Mesenteric fat pad (tissue), 1 donor: Measurements from ENCODE around the gene EIF4E. TPM values are rescaled to one million over a fixed set of nuclear protein-coding genes. Genes with fewer than 3 reads are reported as not detected.

Source experiments
- total RNA-seq: library from RNA; stranded (reverse); fragmentation: NEBNext Ultra II Directional; extraction: Animal tissue kit (Norgen Biotek cat#: 25700); gene quantifications from one replicate; pipeline ENCODE4 v1.2.1, GENCODE V29; 2021
- donor health status: DM: yes; HTN: yes; CAD: no.

Gene EIF4E
- total RNA-seq, 1 donor from 2014 or later, result 78.9 TPM

Other genes starting within 250 kb of the EIF4E start
- 21.3 TPM for gene METAP1, start 66.6 kb upstream of the EIF4E start, total RNA-seq
- 296 TPM for gene ADH5, start 159.7 kb upstream of the EIF4E start, total RNA-seq
- 4.8 TPM for gene ADH4, start 215.2 kb upstream of the EIF4E start, total RNA-seq